ENCODE data around the gene DPEP2.

DPEP2 gene

GRCh38 chr16:67964477-67965131, 34.7 kb downstream of the DPEP2 start:
- Histone ChIP-seq H3K4me2 (ENCODE audit: low read depth, low read length) (peak overlapping the region; percentile 31; the same call in 1 of the 2 replicates), H4K20me1 (ENCODE audit: insufficient read depth, low read length) (no peaks in the 10 kb centered on the region), H3K79me2 (ENCODE audit: low read length) (peaks cover 22% of the 10 kb centered on the region), H2AFZ (ENCODE audit: low read length) (no peak overlapping the region), H3K9ac (ENCODE audit: low read length) (no peak overlapping the region), H3K9me2 (replicated peaks; ENCODE audit: insufficient read depth, low read length) (no peaks in the 10 kb centered on the region), H3K27ac (ENCODE audit: low read length) (peak overlapping the region; percentile 23; the same call in 1 of the 2 replicates), H3K36me3 (replicated peaks; ENCODE audit: insufficient read depth, low read length) (no peaks in the 10 kb centered on the region), H3K4me1 (ENCODE audit: low read length) (peaks cover 37% of the 10 kb centered on the region), H3K27me3 (replicated peaks; ENCODE audit: insufficient read depth, low read length) (no peaks in the 10 kb centered on the region), H3K4me3 (ENCODE audit: low read length) (no peak overlapping the region), H3F3A (ENCODE audit: insufficient read depth, low read length) (peaks cover 19% of the 10 kb centered on the region), H3K9me3 (replicated peaks; ENCODE audit: insufficient read depth, low read length) (no peaks in the 10 kb centered on the region)
- TF ChIP-seq CTCF (IDR thresholded peaks at IDR 0.05; ENCODE audit: low read length) (no peak), EZH2 (optimal IDR thresholded peaks at IDR 0.05; ENCODE audit: low read depth, low read length) (no peak), EZH2phosphoT487 (IDR thresholded peaks at IDR 0.05; ENCODE audit: low read length) (no peak)
- DNase-seq = peak; percentile 70

GRCh38 chr16:67963662-67964321, 35.5 kb downstream of the DPEP2 start:
- Histone ChIP-seq H3K36me3 (replicated peaks; ENCODE audit: insufficient read depth, low read length) (no peaks in the 10 kb centered on the region), H3K27ac (ENCODE audit: low read length) (no peak overlapping the region), H3K4me3 (ENCODE audit: low read length) (no peak overlapping the region), H3K9me2 (replicated peaks; ENCODE audit: insufficient read depth, low read length) (no peaks in the 10 kb centered on the region), H3K79me2 (ENCODE audit: low read length) (peaks cover 22% of the 10 kb centered on the region), H3F3A (ENCODE audit: insufficient read depth, low read length) (peaks cover 16% of the 10 kb centered on the region), H3K4me2 (ENCODE audit: low read depth, low read length) (no peak overlapping the region), H3K9me3 (replicated peaks; ENCODE audit: insufficient read depth, low read length) (no peaks in the 10 kb centered on the region), H3K27me3 (replicated peaks; ENCODE audit: insufficient read depth, low read length) (no peaks in the 10 kb centered on the region), H4K20me1 (ENCODE audit: insufficient read depth, low read length) (no peaks in the 10 kb centered on the region), H2AFZ (ENCODE audit: low read length) (no peak overlapping the region), H3K4me1 (ENCODE audit: low read length) (peaks cover 37% of the 10 kb centered on the region), H3K9ac (ENCODE audit: low read length) (no peak overlapping the region)
- TF ChIP-seq CTCF (IDR thresholded peaks at IDR 0.05; ENCODE audit: low read length) = no peak
- TF ChIP-seq EZH2 (optimal IDR thresholded peaks at IDR 0.05; ENCODE audit: low read depth, low read length) = no peak
- TF ChIP-seq EZH2phosphoT487 (IDR thresholded peaks at IDR 0.05; ENCODE audit: low read length) = no peak
- no peak for DNase-seq

- H3K27ac ChIP-seq (ENCODE audit: low read length) = no peak overlapping the region
- peaks cover 15% of the 10 kb centered on the region for H3F3A ChIP-seq (ENCODE audit: insufficient read depth, low read length)
- no peak overlapping the region for H3K4me3 ChIP-seq (ENCODE audit: low read length)
- H3K36me3 ChIP-seq (replicated peaks; ENCODE audit: insufficient read depth, low read length) = no peaks in the 10 kb centered on the region
- H3K4me2 ChIP-seq (ENCODE audit: low read depth, low read length) = no peak overlapping the region
- H3K27me3 ChIP-seq (replicated peaks; ENCODE audit: insufficient read depth, low read length) = no peaks in the 10 kb centered on the region
- no peaks in the 10 kb centered on the region for H3K9me3 ChIP-seq (replicated peaks; ENCODE audit: insufficient read depth, low read length)
- no peaks in the 10 kb centered on the region for H3K9me2 ChIP-seq (replicated peaks; ENCODE audit: insufficient read depth, low read length)
- no peaks in the 10 kb centered on the region for H4K20me1 ChIP-seq (ENCODE audit: insufficient read depth, low read length)
- DNase-seq = no peak
- no peak for TF ChIP-seq CTCF (IDR thresholded peaks at IDR 0.05; ENCODE audit: low read length)
- no peak for TF ChIP-seq EZH2phosphoT487 (IDR thresholded peaks at IDR 0.05; ENCODE audit: low read length)
- no peak for TF ChIP-seq EZH2 (optimal IDR thresholded peaks at IDR 0.05; ENCODE audit: low read depth, low read length)
- H3K4me1 ChIP-seq (ENCODE audit: low read length) = peaks cover 37% of the 10 kb centered on the region
- no peak overlapping the region for H3K9ac ChIP-seq (ENCODE audit: low read length)
- H3K79me2 ChIP-seq (ENCODE audit: low read length) = peaks cover 22% of the 10 kb centered on the region
- H2AFZ ChIP-seq (ENCODE audit: low read length) = no peak overlapping the region
Observed at GRCh38 chr16:67963292-67963661, 36.0 kb downstream of the DPEP2 start.
